SKM-1 (cell line): Measurements from ENCODE around the gene MSANTD2.

ENCODE experiments used
- DNase-seq: peaks from one replicate; lab custom pipeline; 2025; ENCODE audit not compliant: unreplicated experiment; lab: John Stamatoyannopoulos, UW

Gene MSANTD2

DNA sequence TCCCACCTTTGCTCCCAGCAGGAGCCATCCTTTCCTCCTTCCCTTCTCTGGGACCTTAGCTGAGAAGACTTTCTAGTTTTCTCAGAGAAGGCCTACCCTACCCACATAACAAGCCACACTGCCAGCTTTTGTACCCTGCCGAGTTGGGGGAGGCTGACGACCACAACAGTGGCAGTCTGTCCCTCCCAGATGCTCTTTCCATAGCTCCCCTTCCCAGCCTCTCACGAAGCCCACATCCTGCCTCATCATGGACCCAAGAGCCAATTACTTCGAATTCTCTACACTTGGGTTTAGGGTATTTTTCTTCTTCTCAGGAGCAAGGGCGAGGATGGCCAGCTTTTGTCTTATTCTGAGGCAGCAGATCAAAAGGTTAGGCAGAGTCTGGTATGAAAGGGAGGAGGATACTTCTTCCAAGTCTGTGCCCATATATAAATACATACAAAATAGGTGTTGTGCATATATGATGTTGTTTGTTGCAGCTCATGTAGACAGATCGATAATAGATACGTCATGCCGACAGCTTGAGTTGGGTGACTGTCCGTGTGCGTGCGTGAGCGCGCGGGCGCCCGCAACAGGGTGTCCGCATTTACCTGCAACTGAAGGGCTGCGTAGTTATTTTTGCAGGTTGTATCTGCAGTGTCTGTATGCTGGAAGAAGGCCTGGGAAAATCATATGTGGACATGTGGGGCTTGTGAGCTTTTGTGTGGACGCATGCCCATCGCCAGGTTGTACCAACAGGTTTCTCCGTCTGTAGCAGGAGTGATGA, 61.3 kb downstream of the MSANTD2 start:
- no peak for DNase-seq

- no peak for DNase-seq
These were observed 62.4 kb downstream of the MSANTD2 start for GRCh38 chr11:124737638-124738305.

GRCh38 chr11:124736736-124737135, 63.5 kb downstream of the MSANTD2 start:
- DNase-seq, result peak; percentile 63

- DNase-seq, result peak; percentile 28
These were observed 68.0 kb downstream of the MSANTD2 start for GRCh38 chr11:124732230-124732629.

DNA sequence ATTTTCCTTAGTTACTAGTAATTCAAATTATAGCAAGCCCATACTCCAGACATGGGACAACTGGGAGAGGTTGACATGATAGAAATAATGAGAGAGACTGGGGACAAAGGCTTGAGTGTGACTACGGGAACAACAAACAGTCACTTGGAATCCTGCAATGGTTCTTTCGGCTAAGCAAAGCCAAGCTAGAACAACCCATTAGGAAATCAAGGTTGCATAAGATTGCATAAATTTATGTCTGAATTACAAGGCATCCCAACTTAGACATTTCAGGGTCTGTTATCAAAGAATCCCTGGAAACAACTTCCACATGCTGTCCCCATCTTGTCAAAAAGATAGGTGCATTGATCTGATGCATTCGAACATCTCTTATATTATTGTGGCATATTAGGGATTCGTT, 70.6 kb downstream of the MSANTD2 start:
- DNase-seq, result no peak

DNA sequence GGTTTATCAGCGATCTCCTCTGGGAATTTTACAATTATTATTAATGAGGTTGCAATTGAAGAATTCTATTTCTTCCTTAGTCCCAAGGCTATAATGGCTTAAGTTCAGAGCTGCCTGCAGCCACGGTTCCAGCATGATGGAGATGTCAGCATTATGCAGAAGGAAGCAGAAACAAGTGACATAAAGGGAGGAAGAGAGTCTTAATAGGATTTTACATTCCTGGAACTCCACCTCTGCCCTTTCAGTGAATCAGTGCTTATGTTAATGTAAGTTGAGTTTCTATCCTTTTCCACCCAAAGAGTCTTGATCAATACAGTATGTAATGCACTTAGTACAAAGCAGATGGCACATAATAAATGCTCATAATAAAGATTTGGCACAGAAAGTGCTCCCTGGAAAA, 72.1 kb downstream of the MSANTD2 start:
- DNase-seq, result no peak

- DNase-seq, result no peak
These were observed 72.7 kb downstream of the MSANTD2 start for GRCh38 chr11:124727474-124727873.

- no peak for DNase-seq
These were observed 74.5 kb downstream of the MSANTD2 start for GRCh38 chr11:124725719-124726105.

DNA sequence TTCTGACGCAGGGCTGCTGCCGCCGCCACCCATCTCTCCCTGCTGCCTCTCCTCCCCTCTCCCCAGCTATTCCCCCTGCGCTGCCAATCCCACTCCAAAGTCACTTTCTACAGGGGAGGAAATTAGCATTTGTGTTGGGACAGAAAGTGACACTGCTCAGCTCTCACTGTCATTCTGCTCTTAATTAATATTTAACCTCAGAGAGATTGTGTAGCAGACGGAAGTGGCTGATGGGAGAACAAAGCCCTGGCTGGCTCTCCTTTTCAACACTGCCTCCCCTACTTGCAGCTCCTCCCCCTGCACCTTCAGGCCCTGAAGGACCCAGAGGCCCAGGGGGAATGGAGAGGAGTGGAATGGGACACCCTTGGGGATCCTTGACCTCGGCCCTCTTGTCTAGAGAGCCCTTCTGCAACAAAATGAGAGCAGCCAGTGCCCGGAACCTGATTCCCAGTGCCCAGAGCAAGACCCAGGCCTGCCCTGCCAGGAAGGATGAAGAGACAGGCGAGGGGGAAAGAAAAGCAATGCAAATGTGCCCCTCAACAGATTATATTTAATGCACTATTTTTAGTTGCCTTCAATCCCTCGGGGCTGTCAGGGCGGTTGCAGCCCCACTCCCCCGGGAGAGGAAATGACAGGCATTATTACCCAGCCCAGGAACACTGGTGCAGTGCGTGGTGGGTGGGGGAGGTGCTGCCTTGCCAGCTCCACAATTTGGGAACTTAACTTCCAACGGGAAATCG, 75.1 kb downstream of the MSANTD2 start:
- no peak for DNase-seq

DNA sequence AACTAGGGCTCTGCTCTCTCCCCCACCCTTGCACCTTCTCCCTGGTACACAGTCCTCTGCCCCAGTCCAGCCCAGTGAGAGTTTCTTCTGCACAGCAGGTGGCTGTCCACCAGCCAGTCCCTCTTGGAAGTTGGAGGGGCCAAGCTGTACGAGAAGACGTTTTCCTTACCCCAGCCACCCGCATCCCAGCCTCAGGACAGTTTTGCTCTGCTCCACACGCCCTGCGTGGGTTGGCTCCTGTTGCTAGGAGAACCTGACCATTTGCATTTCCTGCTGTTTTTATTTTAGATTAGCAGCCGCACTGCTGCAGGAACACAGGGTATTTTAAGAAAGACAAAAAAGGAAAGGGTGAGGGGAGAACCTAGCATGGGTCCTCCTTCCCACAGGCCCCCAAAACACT, 78.0 kb downstream of the MSANTD2 start:
- DNase-seq, result no peak

- no peak for DNase-seq
These were observed 80.7 kb downstream of the MSANTD2 start for GRCh38 chr11:124719534-124719933.

GRCh38 chr11:124718801-124719200, 81.4 kb downstream of the MSANTD2 start:
- DNase-seq, result no peak

DNA sequence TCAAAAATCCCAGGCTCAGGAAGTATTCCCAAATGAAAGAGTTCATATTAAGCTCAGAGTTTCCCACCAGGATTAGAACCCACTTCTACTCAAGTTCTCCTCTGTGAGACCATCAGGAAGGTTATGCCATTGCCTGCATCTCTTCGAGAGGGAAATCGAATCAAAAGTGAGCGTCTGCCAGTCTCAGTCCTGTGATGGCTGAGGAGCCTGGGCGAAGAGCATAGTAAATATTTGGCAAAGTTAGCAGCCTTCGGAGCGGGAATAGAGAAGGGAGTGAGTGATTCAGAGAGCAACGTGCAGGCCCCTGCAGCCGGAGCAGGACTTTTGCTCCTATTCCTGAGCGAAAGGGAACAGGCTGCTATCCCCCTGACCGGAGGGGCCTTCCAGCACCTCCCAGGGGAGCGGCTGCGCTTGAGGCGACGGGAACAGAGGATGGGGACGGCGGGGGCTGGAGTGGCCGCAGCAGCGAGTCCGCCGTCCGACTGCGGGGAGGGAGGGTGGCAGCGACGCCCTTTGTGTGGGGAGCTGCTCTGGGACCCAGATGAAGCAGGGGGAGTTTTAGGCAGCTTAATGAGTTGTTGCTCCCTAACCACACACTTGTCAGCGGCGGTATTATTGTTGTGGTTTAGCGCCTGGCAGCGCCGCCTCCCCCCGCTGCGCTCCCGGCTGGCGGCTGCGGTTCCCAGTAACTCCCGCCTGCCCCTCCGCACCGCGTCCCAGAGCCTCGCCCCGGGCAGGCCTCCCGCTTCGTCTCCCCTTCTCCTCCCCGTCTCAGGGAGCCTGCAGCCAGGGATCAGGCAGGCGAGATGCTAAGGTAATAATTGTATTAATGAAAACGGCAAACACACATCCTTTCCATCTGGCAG, 82.2 kb downstream of the MSANTD2 start:
- no peak for DNase-seq

DNA sequence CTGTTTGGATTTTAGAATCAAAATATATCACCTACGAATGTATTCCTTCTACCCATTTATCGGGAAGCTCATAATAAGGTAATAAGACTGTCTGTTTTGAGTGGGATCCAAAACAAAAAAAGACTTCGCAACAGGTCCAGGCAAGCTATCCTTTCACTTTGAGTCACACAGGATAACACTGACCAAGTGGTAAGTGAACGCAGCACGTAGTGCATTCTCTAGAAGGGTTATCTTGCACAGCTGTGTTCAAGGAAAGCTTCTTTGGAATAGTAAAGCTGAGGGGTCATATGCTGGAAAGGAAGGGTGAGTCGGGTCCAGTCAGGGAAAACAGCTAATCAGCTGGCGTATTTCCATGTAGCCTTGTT, 82.8 kb downstream of the MSANTD2 start:
- DNase-seq, result no peak

DNA sequence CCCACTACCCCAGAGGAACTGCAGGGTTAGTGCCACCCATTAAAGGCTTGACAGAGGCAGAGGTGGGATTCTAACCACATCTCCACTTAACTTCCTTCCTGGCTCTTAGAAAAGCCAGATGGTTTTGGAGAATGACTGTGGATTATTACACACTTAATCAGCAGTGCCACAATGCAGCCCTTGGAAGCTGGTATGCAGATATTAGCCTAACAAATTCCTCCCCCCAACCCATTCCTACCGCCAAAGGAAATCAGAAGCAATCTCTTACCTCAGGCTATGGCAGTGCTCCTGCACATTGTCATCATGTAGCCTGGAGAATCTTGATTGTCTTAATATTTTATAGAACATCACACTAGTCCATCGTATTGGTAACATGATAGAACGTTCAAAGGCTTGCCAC, 83.6 kb downstream of the MSANTD2 start:
- DNase-seq, result no peak
